Sigmoid colon (tissue), 4 donors: ENCODE results near the gene DMRT1.

ENCODE experiments used
- EP300 ChIP-seq, 4 donors: sonication (generic); formaldehyde crosslinking; IDR thresholded peaks; one replicate each; pipeline ENCODE4 v1.6.1; 2017; ENCODE audit warnings: antibody characterized with exemption in 4 of 4
- POLR2A ChIP-seq, 2 donors: fragments of 450-650 bp; IDR thresholded peaks; one replicate each; pipeline ENCODE4 v1.6.1; 2016; ENCODE audit warnings: antibody characterized with exemption in 2 of 2, mild to moderate bottlenecking in 2 of 2, moderate library complexity in 2 of 2
- POLR2AphosphoS5 ChIP-seq, 4 donors: sonication (generic); formaldehyde crosslinking; IDR thresholded peaks; one replicate each; pipeline ENCODE4 v1.6.1; 2017; ENCODE audit warnings: antibody characterized with exemption in 4 of 4
- TF ChIP-seq, protein P1 (sequence below), 4 experiments: fragments of 450-650 bp in 3 of 4; fragments of 200-600 bp in 1 of 4; IDR thresholded peaks; one replicate each; pipeline ENCODE4 v1.5.1; 2016 to 2019; ENCODE audit warnings: antibody characterized with exemption in 4 of 4, mild to moderate bottlenecking in 3 of 4, moderate library complexity in 2 of 4

DNA sequence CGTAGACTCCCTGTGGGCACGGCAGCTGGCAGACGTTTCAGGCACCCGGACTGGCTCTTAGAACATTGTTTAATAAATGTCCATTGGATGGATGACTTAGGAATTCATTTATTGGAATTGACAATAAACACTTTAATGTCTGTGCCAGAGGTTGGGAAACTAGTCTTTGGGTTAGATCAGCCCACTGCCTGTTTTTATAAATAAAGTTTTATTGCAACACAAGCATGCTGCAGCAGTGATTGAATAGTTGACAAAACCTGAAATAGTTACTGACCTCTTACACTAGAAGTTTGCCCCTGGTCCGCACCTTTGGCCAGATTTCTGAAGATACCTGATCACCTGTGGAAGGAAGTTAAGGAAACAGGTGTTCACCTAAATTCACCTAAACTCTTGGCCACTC, 51.6 kb downstream of the DMRT1 start:
- TF ChIP-seq EP300 (IDR thresholded peaks at IDR 0.05) (no peak), POLR2AphosphoS5 (IDR thresholded peaks at IDR 0.05) (no peak), POLR2A (IDR thresholded peaks at IDR 0.05) (no peak)
- TF ChIP-seq, protein P1, sequence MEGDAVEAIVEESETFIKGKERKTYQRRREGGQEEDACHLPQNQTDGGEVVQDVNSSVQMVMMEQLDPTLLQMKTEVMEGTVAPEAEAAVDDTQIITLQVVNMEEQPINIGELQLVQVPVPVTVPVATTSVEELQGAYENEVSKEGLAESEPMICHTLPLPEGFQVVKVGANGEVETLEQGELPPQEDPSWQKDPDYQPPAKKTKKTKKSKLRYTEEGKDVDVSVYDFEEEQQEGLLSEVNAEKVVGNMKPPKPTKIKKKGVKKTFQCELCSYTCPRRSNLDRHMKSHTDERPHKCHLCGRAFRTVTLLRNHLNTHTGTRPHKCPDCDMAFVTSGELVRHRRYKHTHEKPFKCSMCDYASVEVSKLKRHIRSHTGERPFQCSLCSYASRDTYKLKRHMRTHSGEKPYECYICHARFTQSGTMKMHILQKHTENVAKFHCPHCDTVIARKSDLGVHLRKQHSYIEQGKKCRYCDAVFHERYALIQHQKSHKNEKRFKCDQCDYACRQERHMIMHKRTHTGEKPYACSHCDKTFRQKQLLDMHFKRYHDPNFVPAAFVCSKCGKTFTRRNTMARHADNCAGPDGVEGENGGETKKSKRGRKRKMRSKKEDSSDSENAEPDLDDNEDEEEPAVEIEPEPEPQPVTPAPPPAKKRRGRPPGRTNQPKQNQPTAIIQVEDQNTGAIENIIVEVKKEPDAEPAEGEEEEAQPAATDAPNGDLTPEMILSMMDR (IDR thresholded peaks at IDR 0.05): no peak
